Measurements from ENCODE around the gene CLMN.

Gene CLMN

GRCh38 chr14:95319312-95320077, at the start of gene CLMN:
Gene CLMN, minus strand, starts transcription at chr14:95319908. Its CDS starts 116 bp downstream, at chr14:95319792.
- peak; percentile 28 for DNase-seq
- no peak for ATAC-seq

GRCh38 chr14:95365401-95365800, 45.7 kb upstream of the CLMN start:
- DNase-seq (no peak), ATAC-seq (no peak)

- DNase-seq (no peak), ATAC-seq (no peak)
Measured at GRCh38 chr14:95364481-95365209, 44.9 kb upstream of the CLMN start.

- DNase-seq (no peak), ATAC-seq (no peak)
Measured at GRCh38 chr14:95363468-95363954, 43.8 kb upstream of the CLMN start.

GRCh38 chr14:95362138-95362494, 42.4 kb upstream of the CLMN start:
- ATAC-seq (no peak), DNase-seq (no peak)

- ATAC-seq: peak; percentile 60
- peak; percentile 63 for DNase-seq
Measured at GRCh38 chr14:95361373-95362137, 41.8 kb upstream of the CLMN start.

- no peak for DNase-seq
- ATAC-seq: no peak
Measured at GRCh38 chr14:95360828-95361227, 41.1 kb upstream of the CLMN start.

GRCh38 chr14:95359994-95360826, 40.5 kb upstream of the CLMN start:
- ATAC-seq: no peak
- no peak for DNase-seq

GRCh38 chr14:95356245-95356869, 36.6 kb upstream of the CLMN start:
- ATAC-seq: no peak
- DNase-seq: no peak

- no peak for ATAC-seq
- DNase-seq: no peak
Measured at GRCh38 chr14:95355422-95355821, 35.7 kb upstream of the CLMN start.

GRCh38 chr14:95354834-95355233, 35.1 kb upstream of the CLMN start:
- ATAC-seq (no peak), DNase-seq (no peak)

- DNase-seq: no peak
- no peak for ATAC-seq
Measured at GRCh38 chr14:95353664-95354063, 34.0 kb upstream of the CLMN start.

GRCh38 chr14:95353007-95353406, 33.3 kb upstream of the CLMN start:
- DNase-seq (no peak), ATAC-seq (no peak)

- no peak for ATAC-seq
Measured at GRCh38 chr14:95352481-95352880, 32.8 kb upstream of the CLMN start.

GRCh38 chr14:95349241-95349640, 29.5 kb upstream of the CLMN start:
- no peak for ATAC-seq
- no peak for DNase-seq

More at GRCh38 chr14:95352481-95352880, 32.8 kb upstream of the CLMN start:
- no peak for DNase-seq

- ATAC-seq: no peak
- no peak for DNase-seq
Measured at GRCh38 chr14:95348395-95349080, 28.8 kb upstream of the CLMN start.

GRCh38 chr14:95346820-95347219, 27.1 kb upstream of the CLMN start:
- DNase-seq: no peak
- ATAC-seq: no peak

GRCh38 chr14:95346266-95346665, 26.6 kb upstream of the CLMN start:
- no peak for ATAC-seq
- DNase-seq: no peak

GRCh38 chr14:95345032-95345431, 25.3 kb upstream of the CLMN start:
- DNase-seq (no peak), ATAC-seq (no peak)

GRCh38 chr14:95344536-95344935, 24.8 kb upstream of the CLMN start:
- DNase-seq (no peak), ATAC-seq (no peak)

GRCh38 chr14:95341564-95341963, 21.9 kb upstream of the CLMN start:
- no peak for DNase-seq
- ATAC-seq: no peak

Data from stimulated activated naive CD8-positive, alpha-beta T cell treated with anti-CD3 and anti-CD28 coated beads, Interleukin-15, Interleukin-2, amounts not matched to agents 100 U/mL and 50 U/mL, for 24 hours (primary cell).